Prostate gland (tissue), 2 donors: ENCODE results near the gene STAB1. TPM values are rescaled to one million over a fixed set of nuclear protein-coding genes. Genes with fewer than 3 reads are reported as not detected.
A peak's percentile ranks its signal among the peaks of the same experiment; 100 is the strongest.

Experiments used
- DNase-seq: peaks from one replicate; pipeline ENCODE4 v3.0.0-alpha.2; 2019; ENCODE audit warnings: low spot score
- H3K27ac ChIP-seq, 2 donors: fragments of 200-600 bp; sonication (generic); 2 replicates each; pipeline ENCODE4 v1.5.1; 2017 to 2019
- H3K27me3 ChIP-seq: fragments of 200-600 bp; sonication (generic); replicated peaks from 2 replicates; pipeline ENCODE4 v1.5.1; 2019; ENCODE audit not compliant: insufficient read depth
- H3K36me3 ChIP-seq, 2 donors: fragments of 200-600 bp; sonication (generic); 1 replicate in 1 of 2; 2 replicates in 1 of 2; pipeline versions ENCODE4 v1.5.1 to v1.8.1; 2017 to 2019
- H3K4me1 ChIP-seq: fragments of 200-600 bp; sonication (generic); replicated peaks from 2 replicates; pipeline ENCODE4 v1.5.1; 2019
- H3K4me3 ChIP-seq, 2 donors: fragments of 200-600 bp; sonication (generic); 2 replicates each; pipeline ENCODE4 v1.5.1; 2017 to 2019
- H3K9me3 ChIP-seq: fragments of 200-600 bp; sonication (generic); 2 replicates; pipeline ENCODE4 v1.5.1; 2017
- CTCF ChIP-seq, 4 experiments: fragments of 200-600 bp in 2 of 4; fragments of 450-650 bp in 2 of 4; sonication (generic) in 2 of 4; IDR thresholded peaks; 1 replicate in 3 of 4; 2 replicates in 1 of 4; pipeline ENCODE4 v1.5.1; 2016 to 2019; ENCODE audit warnings: antibody characterized with exemption in 4 of 4, mild to moderate bottlenecking in 2 of 4, moderate library complexity in 2 of 4
- POLR2A ChIP-seq: fragments of 450-650 bp; IDR thresholded peaks from one replicate; pipeline ENCODE4 v1.6.1; 2016; ENCODE audit warnings: antibody characterized with exemption, mild to moderate bottlenecking
- POLR2AphosphoS5 ChIP-seq: sonication (generic); formaldehyde crosslinking; IDR thresholded peaks from one replicate; pipeline ENCODE4 v1.6.1; 2017; ENCODE audit warnings: antibody characterized with exemption
- WGBS: methylation state at CpG from one replicate; pipeline ENCODE4 v1.1.5; 2018; 5-methylcytosine and 5-hydroxymethylcytosine counted together
- intact Hi-C: fragments of 100-400 bp; cut with DNase I; formaldehyde crosslinking; loops from one replicate; pipeline ENCODE4 v1.14.2; 2022
- total RNA-seq, 2 donors: library from RNA; depleted of rRNA; stranded (reverse); fragments of >200 nt; gene quantifications; one replicate each; pipeline ENCODE4 v1.1.0, GENCODE V29; 2016

STAB1 gene
- total RNA-seq, 2 donors from 2014 or later: 21.8 to 68.6 TPM

GRCh38 chr3:52471371-52472238 lies 23.5 kb upstream of the STAB1 start:
- TF ChIP-seq POLR2AphosphoS5 (peak; percentile 14), POLR2A (no peak), CTCF (IDR thresholded peaks at IDR 0.05) (peak; percentile 68 to 80 (median 74))
- peak; percentile 67 for DNase-seq
- Histone ChIP-seq H3K9me3 (no peaks in the 10 kb centered on the region), H3K27me3 (no peaks in the 10 kb centered on the region), H3K36me3 (peaks cover 25 to 27% of the 10 kb centered on the region in 2 donors), H3K4me3 (no peak overlapping the region), H3K27ac (peak overlapping the region; percentile 45 to 82), H3K4me1 (peaks cover 31% of the 10 kb centered on the region)
- WGBS: 48% methylated on average over 24 of the region's 26 CpGs
- intact Hi-C loops: loop anchor here (10.0 kb wide), 1 partner anchor 213 kb away; the partner anchor contains the start of genes GNL3 and PBRM1

DNA sequence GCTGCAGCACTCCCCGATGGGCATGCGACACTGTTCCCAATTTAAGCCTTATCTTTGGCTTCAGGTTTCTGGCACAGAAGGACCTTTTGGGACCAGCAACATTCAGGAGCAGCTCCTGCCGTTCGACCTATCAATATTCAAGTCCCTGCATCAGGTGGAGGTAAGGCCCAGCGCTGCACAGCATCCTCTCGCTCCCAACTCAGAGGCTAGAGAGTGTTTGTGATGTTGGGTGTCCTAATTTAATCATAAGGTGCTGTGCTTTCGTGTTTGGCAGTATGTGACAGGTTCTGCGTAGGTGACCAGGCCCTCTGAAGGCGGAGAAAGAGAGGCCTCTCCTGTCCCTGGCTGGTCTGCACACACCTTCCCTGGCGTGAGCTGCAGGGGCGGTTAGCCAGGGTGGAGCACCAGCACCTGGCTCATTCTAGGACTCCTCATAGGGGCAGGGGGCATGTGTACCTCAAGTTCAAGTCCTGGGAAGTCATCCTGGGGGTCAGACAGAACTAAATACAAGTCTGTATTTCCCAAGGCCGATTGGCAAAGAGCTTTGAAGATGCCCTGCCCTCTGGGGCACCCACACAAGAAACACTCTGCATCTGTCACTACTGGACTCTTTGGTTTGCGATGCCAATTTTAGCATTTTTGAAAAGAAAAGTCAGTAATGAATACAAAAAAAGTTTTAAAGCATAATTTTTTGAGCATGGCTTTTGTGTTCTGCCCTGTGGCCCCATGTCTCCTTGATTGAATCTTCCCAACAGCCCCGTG lies 22.7 kb upstream of the STAB1 start:
- intact Hi-C loops: loop anchor here (10.0 kb wide), 1 partner anchor 212 kb away; the partner anchor contains the start of genes GNL3 and PBRM1
- 73% methylated on average over 14 of the region's 14 CpGs for WGBS
- H3K9me3 ChIP-seq: no peaks in the 10 kb centered on the region
- peak overlapping the region; percentile 25 to 82 for H3K27ac ChIP-seq
- no peak overlapping the region for H3K4me3 ChIP-seq
- no peaks in the 10 kb centered on the region for H3K27me3 ChIP-seq
- TF ChIP-seq POLR2A (no peak), CTCF (IDR thresholded peaks at IDR 0.05) (no peak), POLR2AphosphoS5 (no peak)
- H3K4me1 ChIP-seq: peaks cover 29% of the 10 kb centered on the region
- peaks cover 26 to 33% of the 10 kb centered on the region in 2 donors for H3K36me3 ChIP-seq
- DNase-seq: no peak

DNA sequence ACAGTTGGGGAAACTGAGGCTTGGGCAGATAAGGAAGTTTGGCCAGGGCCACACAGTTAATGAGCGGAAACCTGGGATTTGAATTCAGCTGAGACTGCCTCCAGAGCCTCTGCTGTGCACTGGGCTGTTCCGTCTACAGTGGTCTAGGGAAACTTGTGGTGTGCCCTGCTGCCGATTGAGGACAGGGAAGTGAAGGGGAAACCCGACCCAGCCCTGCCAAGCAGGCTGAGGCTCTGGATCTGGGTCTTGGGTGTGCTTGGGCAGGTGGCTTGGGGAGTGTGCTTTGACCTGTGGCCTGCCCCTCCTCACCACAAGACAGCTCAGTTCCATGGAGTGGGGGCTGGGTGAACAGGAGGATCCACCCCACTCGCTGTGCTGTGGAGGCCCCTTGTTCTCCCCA lies 22.1 kb upstream of the STAB1 start:
- intact Hi-C loops: loop anchor here (10.0 kb wide), 1 partner anchor 212 kb away; the partner anchor contains the start of genes GNL3 and PBRM1
- Histone ChIP-seq H3K4me3 (no peak overlapping the region), H3K4me1 (peaks cover 29% of the 10 kb centered on the region), H3K27ac (no peak overlapping the region), H3K27me3 (no peaks in the 10 kb centered on the region), H3K36me3 (peaks cover 30 to 38% of the 10 kb centered on the region in 2 donors), H3K9me3 (no peaks in the 10 kb centered on the region)
- WGBS: 87% methylated on average over 5 of the region's 5 CpGs
- DNase-seq: no peak
- TF ChIP-seq CTCF (IDR thresholded peaks at IDR 0.05): no peak
- TF ChIP-seq POLR2AphosphoS5: no peak
- TF ChIP-seq POLR2A: no peak

DNA sequence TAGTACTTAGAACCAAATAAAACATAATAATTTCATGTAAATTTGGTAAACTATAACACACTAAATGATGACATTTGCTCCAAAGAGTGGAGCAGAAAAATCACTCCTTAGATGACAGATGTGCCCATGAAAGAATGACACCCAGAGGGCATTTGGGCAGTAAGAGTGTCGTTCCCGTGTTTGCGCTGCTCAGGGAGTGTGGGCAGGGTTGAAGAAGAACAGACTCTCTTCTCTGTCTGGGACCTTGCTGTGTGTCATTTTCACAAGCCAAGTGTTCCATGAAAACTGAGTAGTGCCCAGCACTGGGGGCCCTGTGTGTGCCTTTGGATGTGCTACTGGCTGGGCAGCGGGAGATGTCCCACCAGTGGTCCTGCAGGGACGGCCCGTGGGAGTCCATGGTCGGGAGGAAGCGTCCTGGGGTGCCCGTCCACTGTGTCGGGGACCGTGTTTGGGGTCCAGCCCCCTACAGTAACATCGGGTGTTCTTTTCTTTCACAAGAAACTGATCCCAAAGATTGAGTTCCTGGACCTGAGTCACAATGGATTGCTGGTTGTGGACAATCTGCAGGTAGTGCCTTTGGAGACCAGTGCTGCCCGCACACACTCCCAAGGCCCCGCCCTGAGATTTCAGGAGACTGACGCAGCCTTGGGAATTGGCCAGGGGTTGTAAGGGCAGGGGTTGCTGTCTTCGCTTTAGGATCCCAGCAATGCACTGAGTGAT lies 17.9 kb upstream of the STAB1 start:
- H3K9me3 ChIP-seq: no peaks in the 10 kb centered on the region
- intact Hi-C loops: loop anchor here (10.0 kb wide), 1 partner anchor 208 kb away; the partner anchor contains the start of genes GNL3 and PBRM1
- WGBS: 90% methylated on average over 16 of the region's 16 CpGs
- H3K36me3 ChIP-seq: peaks cover 56 to 68% of the 10 kb centered on the region in 2 donors
- H3K4me3 ChIP-seq: no peak overlapping the region
- no peaks in the 10 kb centered on the region for H3K4me1 ChIP-seq
- TF ChIP-seq CTCF (IDR thresholded peaks at IDR 0.05) (no peak), POLR2AphosphoS5 (no peak), POLR2A (no peak)
- H3K27me3 ChIP-seq: no peaks in the 10 kb centered on the region
- no peak for DNase-seq
- H3K27ac ChIP-seq: no peak overlapping the region
